Measurements from ENCODE around the gene ANKMY1. TPM values are rescaled to one million over a fixed set of nuclear protein-coding genes. Genes with fewer than 3 reads are reported as not detected.

Gene ANKMY1
- total RNA-seq (10 to 100 TPM; 57.3 to 75.7 TPM), polyA plus RNA-seq (ENCODE audit: insufficient read depth, low read depth, low replicate concordance) (92.5 TPM)
- long read RNA-seq, donor 1, full-length matches to known transcripts, result 1 of 1 reads
- long read RNA-seq, donor 1, partial matches to known transcripts, result 0 of 1 reads
- long read RNA-seq, donor 1, other reads (novel, unspliced or antisense), result 0 of 1 reads
- long read RNA-seq, donor 2, partial matches to known transcripts, result 0 of 3 reads
- long read RNA-seq, donor 2, other reads (novel, unspliced or antisense), result 0 of 3 reads

- Histone ChIP-seq H3K36me3 (ENCODE audit: low read depth, missing control alignments) (no peaks in the 10 kb centered on the region), H3K9me3 (no peaks in the 10 kb centered on the region), H3K4me1 (peaks cover 41% of the 10 kb centered on the region), H3K4me3 (peak within 1 kb of the TSS; percentile 51 to 57), H3K27ac (peak within 1 kb of the TSS; percentile 27 to 59), H3K27me3 (no peaks in the 10 kb centered on the region)
- DNase-seq, result peak; percentile 78
- no peak for TF ChIP-seq POLR2A (IDR thresholded peaks at IDR 0.05)
- no peak for TF ChIP-seq CTCF (IDR thresholded peaks at IDR 0.05)
- intact Hi-C loops (cut with DNase I; ENCODE audit: low total_unique reads), result no loop called here
- WGBS, 2 donors, result 35% methylated on average over 6 of the region's 47 CpGs; no CpG with 5 or more reads in 1 of the 2 donors
Measured at GRCh38 chr2:240557808-240558207, at the start of gene ANKMY1. Gene ANKMY1, minus strand, starts transcription at chr2:240557988. Its CDS starts 653 bp downstream, at chr2:240557335.

GRCh38 chr2:240605867-240606743 is 48.3 kb upstream of the ANKMY1 start:
- intact Hi-C loops (cut with DNase I; ENCODE audit: low total_unique reads), result no loop called here
- Histone ChIP-seq H3K27ac (no peak overlapping the region), H3K36me3 (ENCODE audit: low read depth, missing control alignments) (no peaks in the 10 kb centered on the region), H3K27me3 (no peaks in the 10 kb centered on the region), H3K4me1 (peaks cover 9% of the 10 kb centered on the region), H3K4me3 (no peak overlapping the region), H3K9me3 (no peaks in the 10 kb centered on the region)
- no peak for DNase-seq
- TF ChIP-seq CTCF (IDR thresholded peaks at IDR 0.05) (no peak), POLR2A (IDR thresholded peaks at IDR 0.05) (no peak)
- WGBS, 2 donors, result 90 to 92% methylated on average over 8 to 12 of the region's 12 CpGs

- Histone ChIP-seq H3K27ac (no peak overlapping the region), H3K4me3 (no peak overlapping the region), H3K9me3 (no peaks in the 10 kb centered on the region), H3K27me3 (no peaks in the 10 kb centered on the region), H3K4me1 (peaks cover 9% of the 10 kb centered on the region), H3K36me3 (ENCODE audit: low read depth, missing control alignments) (no peaks in the 10 kb centered on the region)
- intact Hi-C loops (cut with DNase I; ENCODE audit: low total_unique reads), result no loop called here
- no peak for DNase-seq
- 88 to 96% methylated on average over 13 to 19 of the region's 19 CpGs for WGBS, 2 donors
- TF ChIP-seq CTCF (IDR thresholded peaks at IDR 0.05) (no peak), POLR2A (IDR thresholded peaks at IDR 0.05) (no peak)
Measured at GRCh38 chr2:240604939-240605716, 47.3 kb upstream of the ANKMY1 start.

- no peak overlapping the region for H3K27ac ChIP-seq
- WGBS, 2 donors, result 48 to 62% methylated on average over 8 to 11 of the region's 11 CpGs
- intact Hi-C loops (cut with DNase I; ENCODE audit: low total_unique reads), result no loop called here
Measured at GRCh38 chr2:240604291-240604938, 46.6 kb upstream of the ANKMY1 start.

More at GRCh38 chr2:240604291-240604938, 46.6 kb upstream of the ANKMY1 start:
- peaks cover 9% of the 10 kb centered on the region for H3K4me1 ChIP-seq
- no peaks in the 10 kb centered on the region for H3K27me3 ChIP-seq
- no peaks in the 10 kb centered on the region for H3K9me3 ChIP-seq
- no peaks in the 10 kb centered on the region for H3K36me3 ChIP-seq (ENCODE audit: low read depth, missing control alignments)
- peak; percentile 89 for DNase-seq
- TF ChIP-seq CTCF (IDR thresholded peaks at IDR 0.05), result peak; percentile 44 to 61 (median 44)
- no peak for TF ChIP-seq POLR2A (IDR thresholded peaks at IDR 0.05)
- H3K4me3 ChIP-seq, result no peak overlapping the region

All from testis (tissue), 5 donors.